IMR-90 (cell line): ENCODE results near the gene REG3A.

Source experiments
- CTCF ChIP-seq: conservative IDR thresholded peaks from 2 replicates; pipeline ENCODE4 v1.5.1; 2012; ENCODE audit warnings: mild to moderate bottlenecking, low read depth, low read length, improper control_type of control experiment
- RAD21 ChIP-seq: IDR thresholded peaks from 2 replicates; pipeline ENCODE4 v1.6.1; 2012; ENCODE audit warnings: low read length, improper control_type of control experiment
- RFX5 ChIP-seq: IDR thresholded peaks from 2 replicates; pipeline ENCODE4 v1.8.0; 2012; ENCODE audit warnings: low read depth, mild to moderate bottlenecking, low read length, moderate library complexity

- no peak for TF ChIP-seq RFX5
- no peak for TF ChIP-seq CTCF
- no peak for TF ChIP-seq RAD21
Measured at GRCh38 chr2:79179036-79179435, 19.5 kb upstream of the REG3A start.
